Motor neuron (in vitro differentiated cells): Measurements from ENCODE around the gene ATP2B1. TPM values are rescaled to one million over a fixed set of nuclear protein-coding genes. Genes with fewer than 3 reads are reported as not detected.

Experiments
- ATAC-seq, 8 experiments: fragments of 200-7000 bp; cut with Tn5 transposase; replicated peaks in 6 of 8; 2 replicates each; pipeline ENCODE4 v1.8.0; 2021; ENCODE audit warnings: mild to moderate bottlenecking in 8 of 8, moderate library complexity in 8 of 8
- H3K27ac ChIP-seq, 2 donors: fragments of 250-450 bp; sonication (Bioruptor Pico); 2 replicates each; pipeline ENCODE4 v1.9.0; 2021; ENCODE audit warnings: antibody characterized with exemption in 2 of 2, mild to moderate bottlenecking in 2 of 2, moderate library complexity in 1 of 2
- H3K4me1 ChIP-seq, 2 donors: fragments of 250-450 bp; sonication (Bioruptor Pico); replicated peaks in 1 of 2; 2 replicates each; pipeline ENCODE4 v1.6.1; 2021; ENCODE audit warnings: antibody characterized with exemption in 2 of 2, mild to moderate bottlenecking in 2 of 2, moderate library complexity in 1 of 2
- H3K4me3 ChIP-seq, 5 donors: fragments of 250-450 bp; sonication (Bioruptor Pico); 2 replicates each; pipeline ENCODE4 v1.9.0; 2021; ENCODE audit warnings: antibody characterized with exemption in 5 of 5, mild to moderate bottlenecking in 5 of 5, moderate library complexity in 4 of 5
- WGBS, 10 experiments: fragments of 450-650 bp; shearing (Covaris generic); methylation state at CpG; one replicate each; pipeline ENCODE4 v1.0.0; 2022; 5-methylcytosine and 5-hydroxymethylcytosine counted together
- in situ Hi-C, 9 experiments: fragments of 400-800 bp; cut with MboI; loops; one replicate each; pipeline ENCODE4 v1.15.0; 2021; ENCODE audit warnings: low sequenced_read_pairs in 9 of 9, low pct_unique_long_range_greater_than_20kb in 2 of 9; ENCODE audit not compliant: unreplicated experiment in 9 of 9
- total RNA-seq, 8 experiments: library from RNA; unstranded; fragments of 300-600 nt; gene quantifications; 2 replicates each; pipeline versions ENCODE4 v1.2.3 to v1.2.4, GENCODE V29; 2022

ATP2B1 gene
- total RNA-seq, 8 experiments from 2014 or later, result 54.8 to 107 (median 92.3) TPM

GRCh38 chr12:89576572-89577220 lies 131.9 kb downstream of the ATP2B1 start:
- H3K27ac ChIP-seq, result no peak overlapping the region
- no peak for ATAC-seq
- H3K4me3 ChIP-seq, result no peak overlapping the region
- peaks cover 0 to 4% of the 10 kb centered on the region in 2 donors for H3K4me1 ChIP-seq
- 83 to 100% (median 100%) methylated on average over 1 of the region's 1 CpG; no CpG with 5 or more reads in 3 of the 10 experiments for WGBS, 10 experiments
- in situ Hi-C loops, result no loop called here

GRCh38 chr12:89575374-89575773 lies 133.3 kb downstream of the ATP2B1 start:
- 0 to 78% (median 38%) methylated on average over 1 of the region's 1 CpG; no CpG with 5 or more reads in 1 of the 10 experiments for WGBS, 10 experiments
- no peak overlapping the region for H3K27ac ChIP-seq
- ATAC-seq, result no peak
- H3K4me1 ChIP-seq, result peaks cover 0 to 4% of the 10 kb centered on the region in 2 donors
- no peak overlapping the region for H3K4me3 ChIP-seq
- in situ Hi-C loops, result no loop called here

GRCh38 chr12:89574736-89575208 lies 133.9 kb downstream of the ATP2B1 start:
- 0 to 61% (median 22%) methylated on average over 1 to 2 of the region's 2 CpGs; no CpG with 5 or more reads in 4 of the 10 experiments for WGBS, 10 experiments
- no peak overlapping the region for H3K27ac ChIP-seq
- in situ Hi-C loops, result loop anchor here in 1 of 9 experiments (25.0 kb wide), 1 partner anchor 1338 kb away; no protein-coding TSS in a partner anchor
- H3K4me3 ChIP-seq, result no peak overlapping the region
- peaks cover 0 to 4% of the 10 kb centered on the region in 2 donors for H3K4me1 ChIP-seq
- peak in 1 of 8 experiments; percentile 26 for ATAC-seq

- 5 to 100% (median 87%) methylated on average over 1 to 5 of the region's 5 CpGs for WGBS, 10 experiments
- no peak overlapping the region for H3K27ac ChIP-seq
- no peak for ATAC-seq
- peaks cover 0 to 4% of the 10 kb centered on the region in 2 donors for H3K4me1 ChIP-seq
- no peak overlapping the region for H3K4me3 ChIP-seq
- in situ Hi-C loops, result loop anchor here in 1 of 9 experiments (25.0 kb wide), 1 partner anchor 1339 kb away; no protein-coding TSS in a partner anchor
Measured at GRCh38 chr12:89573051-89573810, 135.4 kb downstream of the ATP2B1 start.

- H3K4me3 ChIP-seq, result no peak overlapping the region
- WGBS, 10 experiments, result 0 to 100% (median 73%) methylated on average over 1 to 4 of the region's 4 CpGs; no CpG with 5 or more reads in 2 of the 10 experiments
- peak in 3 of 8 experiments; percentile 84 to 89 (median 87) for ATAC-seq
- in situ Hi-C loops, result loop anchor here in 1 of 9 experiments (25.0 kb wide), 1 partner anchor 1341 kb away; no protein-coding TSS in a partner anchor
- no peak overlapping the region for H3K27ac ChIP-seq
- H3K4me1 ChIP-seq, result peaks cover 0 to 4% of the 10 kb centered on the region in 2 donors
Measured at GRCh38 chr12:89571491-89572195, 137.0 kb downstream of the ATP2B1 start.

- in situ Hi-C loops, result loop anchor here in 1 of 9 experiments (25.0 kb wide), 1 partner anchor 1344 kb away; no protein-coding TSS in a partner anchor
- Histone ChIP-seq H3K27ac (no peak overlapping the region), H3K4me3 (no peak overlapping the region), H3K4me1 (no peaks in the 10 kb centered on the region)
- ATAC-seq, result no peak
- 68 to 100% (median 96%) methylated on average over 1 to 4 of the region's 5 CpGs; no CpG with 5 or more reads in 3 of the 10 experiments for WGBS, 10 experiments
Measured at GRCh38 chr12:89568484-89568883, 140.2 kb downstream of the ATP2B1 start.

GRCh38 chr12:89567691-89568239 lies 140.9 kb downstream of the ATP2B1 start:
- no peaks in the 10 kb centered on the region for H3K4me1 ChIP-seq
- no peak for ATAC-seq
- 55 to 100% (median 94%) methylated on average over 1 to 3 of the region's 3 CpGs; no CpG with 5 or more reads in 1 of the 10 experiments for WGBS, 10 experiments
- no peak overlapping the region for H3K27ac ChIP-seq
- in situ Hi-C loops, result loop anchor here in 1 of 9 experiments (25.0 kb wide), 1 partner anchor 1345 kb away; no protein-coding TSS in a partner anchor
- no peak overlapping the region for H3K4me3 ChIP-seq

GRCh38 chr12:89566615-89567014 lies 142.0 kb downstream of the ATP2B1 start:
- Histone ChIP-seq H3K4me1 (no peaks in the 10 kb centered on the region), H3K4me3 (no peak overlapping the region), H3K27ac (no peak overlapping the region)
- ATAC-seq, result peak in 3 of 8 experiments; percentile 17 to 47 (median 24)
- in situ Hi-C loops, result loop anchor here in 1 of 9 experiments (25.0 kb wide), 1 partner anchor 1346 kb away; no protein-coding TSS in a partner anchor

GRCh38 chr12:89565002-89565401 lies 143.6 kb downstream of the ATP2B1 start:
- no peaks in the 10 kb centered on the region for H3K4me1 ChIP-seq
- in situ Hi-C loops, result loop anchor here in 1 of 9 experiments (25.0 kb wide), 1 partner anchor 1347 kb away; no protein-coding TSS in a partner anchor
- H3K4me3 ChIP-seq, result no peak overlapping the region
- peak in 1 of 8 experiments; percentile 20 for ATAC-seq
- no peak overlapping the region for H3K27ac ChIP-seq

GRCh38 chr12:89559753-89560152 lies 148.9 kb downstream of the ATP2B1 start:
- in situ Hi-C loops, result loop anchor here in 1 of 9 experiments (25.0 kb wide), 1 partner anchor 1353 kb away; no protein-coding TSS in a partner anchor
- H3K4me1 ChIP-seq, result no peaks in the 10 kb centered on the region
- ATAC-seq, result no peak
- 73 to 91% (median 83%) methylated on average over 1 to 10 of the region's 10 CpGs; no CpG with 5 or more reads in 2 of the 10 experiments for WGBS, 10 experiments
- H3K27ac ChIP-seq, result no peak overlapping the region
- H3K4me3 ChIP-seq, result no peak overlapping the region

- 51 to 100% (median 88%) methylated on average over 1 to 2 of the region's 2 CpGs; no CpG with 5 or more reads in 3 of the 10 experiments for WGBS, 10 experiments
- ATAC-seq, result no peak
- Histone ChIP-seq H3K4me3 (no peak overlapping the region), H3K27ac (no peak overlapping the region), H3K4me1 (no peaks in the 10 kb centered on the region)
- in situ Hi-C loops, result loop anchor here in 1 of 9 experiments (25.0 kb wide), 1 partner anchor 1355 kb away; no protein-coding TSS in a partner anchor
Measured at GRCh38 chr12:89556976-89557375, 151.7 kb downstream of the ATP2B1 start.

GRCh38 chr12:89552376-89552775 lies 156.3 kb downstream of the ATP2B1 start:
- Histone ChIP-seq H3K27ac (no peak overlapping the region), H3K4me3 (no peak overlapping the region), H3K4me1 (no peaks in the 10 kb centered on the region)
- in situ Hi-C loops, result loop anchor here in 1 of 9 experiments (25.0 kb wide), 1 partner anchor 1360 kb away; no protein-coding TSS in a partner anchor
- 0 to 60% (median 41%) methylated on average over 1 of the region's 1 CpG; no CpG with 5 or more reads in 2 of the 10 experiments for WGBS, 10 experiments
- no peak for ATAC-seq
